PC-3 (cell line): Measurements from ENCODE around the gene SEC14L6. TPM values are rescaled to one million over a fixed set of nuclear protein-coding genes. Genes with fewer than 3 reads are reported as not detected.

Experiments
- ATAC-seq: fragments of 200-7000 bp; cut with Tn5 transposase; 2 replicates; pipeline ENCODE4 v1.9.1; 2020; ENCODE audit warnings: mild to moderate bottlenecking, moderate library complexity
- BruUV-seq: library from RNA; stranded (reverse); fragments of 400-500 nt; replicated peaks from 2 replicates; lab custom pipeline; 2021; lab: Mats Ljungman, UMichigan
- CTCF ChIA-PET: fragments of 300-600 bp; sonication (Branson Sonifier 250); formaldehyde crosslinking; loops from one replicate; lab custom pipeline; 2022; ENCODE audit warnings: antibody characterized with exemption; lab: Charles Lee
- POLR2A ChIA-PET: fragments of 300-600 bp; sonication (Branson Sonifier 250); formaldehyde crosslinking; loops from one replicate; lab custom pipeline; 2022; ENCODE audit warnings: antibody characterized with exemption; ENCODE audit not compliant: unreplicated experiment; lab: Charles Lee
- DNase-seq: peaks from one replicate; pipeline ENCODE4 v3.0.0-alpha.2; 2015
- H2AFZ ChIP-seq: fragments of 300-600 bp; sonication (generic); 2 replicates; pipeline ENCODE4 v1.6.0; 2016; ENCODE audit warnings: antibody characterized with exemption, low read length
- H3F3A ChIP-seq: fragments of 300-600 bp; sonication (generic); one replicate; pipeline ENCODE4 v1.6.0; 2017; ENCODE audit warnings: antibody characterized with exemption, low read length, control low read depth, mild to moderate bottlenecking; ENCODE audit not compliant: unreplicated experiment
- H3K27ac ChIP-seq: fragments of 300-600 bp; sonication (generic); 2 replicates; pipeline ENCODE4 v1.5.1; 2016; ENCODE audit warnings: mild to moderate bottlenecking, low read length
- H3K27me3 ChIP-seq: fragments of 300-600 bp; sonication (generic); 2 replicates; pipeline ENCODE4 v1.6.1; 2016; ENCODE audit warnings: low read length, mixed read lengths
- H3K36me3 ChIP-seq: fragments of 300-600 bp; sonication (generic); 2 replicates; pipeline ENCODE4 v1.6.1; 2016; ENCODE audit warnings: low read depth, mixed run types, low read length, mixed read lengths
- H3K4me1 ChIP-seq: fragments of 300-600 bp; sonication (generic); 2 replicates; pipeline ENCODE4 v1.5.1; 2016; ENCODE audit warnings: low read length; ENCODE audit not compliant: insufficient read depth
- H3K4me2 ChIP-seq: fragments of 300-600 bp; sonication (generic); 2 replicates; pipeline ENCODE4 v1.6.0; 2016; ENCODE audit warnings: low read length
- H3K4me3 ChIP-seq: fragments of 300-600 bp; sonication (generic); 2 replicates; pipeline ENCODE4 v1.5.1; 2016; ENCODE audit warnings: mild to moderate bottlenecking, low read length, mixed read lengths
- H3K79me2 ChIP-seq: fragments of 300-600 bp; sonication (generic); 2 replicates; pipeline ENCODE4 v1.6.1; 2017; ENCODE audit warnings: low read length, mixed read lengths
- H3K9ac ChIP-seq: fragments of 300-600 bp; sonication (generic); 2 replicates; pipeline ENCODE4 v1.6.0; 2016; ENCODE audit warnings: mild to moderate bottlenecking, low read length
- H3K9me2 ChIP-seq: fragments of 300-600 bp; sonication (generic); replicated peaks from 2 replicates; pipeline ENCODE4 v1.6.1; 2016; ENCODE audit warnings: mixed run types, low read length, mixed read lengths
- H3K9me3 ChIP-seq: fragments of 300-600 bp; sonication (generic); 2 replicates; pipeline ENCODE4 v1.6.1; 2016; ENCODE audit warnings: low read length, mixed read lengths
- H4K20me1 ChIP-seq: fragments of 300-600 bp; sonication (generic); 2 replicates; pipeline ENCODE4 v1.6.1; 2016; ENCODE audit warnings: low read length, mixed read lengths
- CTCF ChIP-seq: fragments of 300-600 bp; sonication (generic); conservative IDR thresholded peaks from 2 replicates; pipeline ENCODE4 v1.5.1; 2017; ENCODE audit warnings: antibody characterized with exemption, low read depth, mild to moderate bottlenecking, low read length
- EZH2 ChIP-seq: fragments of 300-600 bp; sonication (generic); IDR thresholded peaks from one replicate; pipeline ENCODE4 v1.6.1; 2017; ENCODE audit warnings: antibody characterized with exemption, mild to moderate bottlenecking, low read length; ENCODE audit not compliant: unreplicated experiment
- EZH2phosphoT487 ChIP-seq: fragments of 300-600 bp; sonication (generic); IDR thresholded peaks from 2 replicates; pipeline ENCODE4 v1.6.1; 2018; ENCODE audit warnings: mild to moderate bottlenecking, antibody characterized with exemption, low read length, borderline replicate concordance
- intact Hi-C: fragments of 100-400 bp; cut with micrococcal nuclease; formaldehyde crosslinking; loops from 2 replicates; pipeline ENCODE4 v1.9.0; 2023
- total RNA-seq: library from RNA; depleted of rRNA; stranded (reverse); fragments of >200 nt; gene quantifications from 2 replicates; pipeline ENCODE4 v1.2.3, GENCODE V29; 2014

The SEC14L6 gene
- total RNA-seq, 1 experiment from 2014 or later, result not detected

DNA sequence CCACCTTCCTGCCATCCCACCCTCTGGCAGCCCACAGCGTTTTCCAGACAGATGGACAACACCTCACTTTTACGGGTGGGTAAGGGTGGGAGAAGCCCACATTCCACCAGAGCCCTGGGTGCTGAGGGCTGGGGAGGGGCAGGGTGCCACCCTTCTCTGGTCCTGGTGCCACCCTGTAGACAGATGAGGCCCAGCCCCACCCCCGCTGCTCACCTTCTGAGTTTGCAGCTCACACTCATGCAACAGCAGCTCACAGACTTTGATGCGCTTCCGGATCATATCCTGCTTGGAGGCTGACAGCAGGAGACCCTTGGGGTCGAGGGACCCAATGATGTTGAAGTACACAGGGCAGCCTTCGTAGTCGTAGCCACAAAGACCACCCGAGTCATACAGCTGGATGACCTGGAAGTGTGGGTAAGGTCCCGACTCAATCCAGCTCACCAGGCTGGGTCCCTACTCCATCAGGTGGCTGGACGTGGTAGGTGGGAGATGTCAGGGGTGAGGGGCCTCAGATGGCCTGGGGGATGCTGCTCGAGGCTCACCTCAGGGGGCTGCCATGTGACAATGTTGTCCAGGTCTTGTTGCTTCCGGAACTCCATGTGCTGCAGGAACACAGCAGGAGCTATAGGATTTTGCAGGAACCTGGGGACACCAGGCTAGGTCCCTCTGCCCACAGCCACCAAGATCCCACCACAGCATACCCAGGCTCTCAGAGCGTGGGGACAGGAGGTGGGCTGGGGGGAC, 51.3 kb downstream of the SEC14L6 start:
- H3K9ac ChIP-seq, result no peak overlapping the region
- no peaks in the 10 kb centered on the region for H3K27me3 ChIP-seq
- H3K9me3 ChIP-seq, result no peaks in the 10 kb centered on the region
- BruUV-seq, result no TSS peak
- H3K9me2 ChIP-seq, result no peaks in the 10 kb centered on the region
- H4K20me1 ChIP-seq, result no peaks in the 10 kb centered on the region
- no peaks in the 10 kb centered on the region for H3F3A ChIP-seq
- POLR2A ChIA-PET, result no interaction called here
- CTCF ChIA-PET, result no interaction called here
- H3K4me3 ChIP-seq, result no peak overlapping the region
- no peaks in the 10 kb centered on the region for H3K4me1 ChIP-seq
- intact Hi-C loops, result no loop called here
- H3K4me2 ChIP-seq, result no peak overlapping the region
- TF ChIP-seq CTCF (no peak), EZH2 (no peak), EZH2phosphoT487 (no peak)
- H3K27ac ChIP-seq, result no peak overlapping the region
- DNase-seq, result no peak
- no peaks in the 10 kb centered on the region for H3K36me3 ChIP-seq
- no peak for ATAC-seq
- H2AFZ ChIP-seq, result no peak overlapping the region
- no peaks in the 10 kb centered on the region for H3K79me2 ChIP-seq

DNA sequence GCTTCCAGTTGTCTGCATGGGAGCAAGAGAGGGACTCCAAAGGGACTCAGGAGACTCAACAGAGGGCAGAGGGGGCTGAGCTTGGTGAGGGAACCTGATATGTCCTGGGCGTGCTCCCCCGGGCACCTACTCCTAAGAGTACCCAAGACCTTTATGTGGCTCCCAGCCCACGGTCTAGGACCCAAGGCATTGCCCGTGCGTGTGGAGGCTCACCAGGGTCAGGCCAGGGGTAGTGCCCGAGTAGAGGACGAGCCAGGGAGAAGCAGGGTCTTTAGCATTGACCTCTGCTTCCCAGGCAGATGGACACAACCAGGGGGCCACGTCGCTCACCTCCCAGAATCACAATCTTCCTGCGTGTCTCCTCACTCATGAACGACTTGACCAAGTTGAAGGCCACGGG, 54.4 kb downstream of the SEC14L6 start:
- Histone ChIP-seq H3K4me3 (no peak overlapping the region), H2AFZ (no peak overlapping the region), H3K36me3 (no peaks in the 10 kb centered on the region), H3K27me3 (no peaks in the 10 kb centered on the region), H3K9ac (no peak overlapping the region), H3K79me2 (no peaks in the 10 kb centered on the region), H3F3A (no peaks in the 10 kb centered on the region), H3K9me2 (no peaks in the 10 kb centered on the region), H3K9me3 (no peaks in the 10 kb centered on the region), H3K4me1 (no peaks in the 10 kb centered on the region), H3K4me2 (no peak overlapping the region), H3K27ac (no peak overlapping the region), H4K20me1 (no peaks in the 10 kb centered on the region)
- intact Hi-C loops, result no loop called here
- CTCF ChIA-PET, result no interaction called here
- no TSS peak for BruUV-seq
- TF ChIP-seq CTCF (no peak), EZH2phosphoT487 (no peak), EZH2 (no peak)
- DNase-seq (no peak), ATAC-seq (no peak)
- POLR2A ChIA-PET, result no interaction called here

DNA sequence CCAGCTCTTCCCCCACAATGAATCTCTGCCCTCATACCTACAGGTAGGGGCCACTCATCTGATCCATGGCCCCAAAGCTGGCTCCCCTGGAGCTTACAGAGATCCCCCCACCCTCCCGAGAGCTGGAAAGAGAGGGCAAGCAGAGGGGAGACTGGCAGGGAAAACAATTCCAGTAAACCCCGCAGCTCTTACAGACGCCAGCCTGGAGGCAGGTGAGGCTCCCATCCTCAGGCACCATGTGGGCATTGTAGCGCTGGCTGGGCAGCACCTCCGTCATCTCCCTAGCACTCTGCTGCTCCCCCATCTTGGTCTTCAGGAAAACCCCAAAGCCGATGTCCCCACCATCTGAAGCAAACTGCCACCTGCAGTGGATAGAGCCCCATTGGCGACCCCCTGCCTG, 55.2 kb downstream of the SEC14L6 start:
- CTCF ChIA-PET, result no interaction called here
- no peaks in the 10 kb centered on the region for H3F3A ChIP-seq
- no peak for ATAC-seq

More for the DNA sequence above, 55.2 kb downstream of the SEC14L6 start:
- no peaks in the 10 kb centered on the region for H3K36me3 ChIP-seq
- no peaks in the 10 kb centered on the region for H3K79me2 ChIP-seq
- no peak for TF ChIP-seq EZH2phosphoT487
- no peak for TF ChIP-seq CTCF
- TF ChIP-seq EZH2, result no peak
- no peak overlapping the region for H3K27ac ChIP-seq
- no peaks in the 10 kb centered on the region for H4K20me1 ChIP-seq
- no peaks in the 10 kb centered on the region for H3K27me3 ChIP-seq
- H3K4me3 ChIP-seq, result no peak overlapping the region
- H3K4me2 ChIP-seq, result no peak overlapping the region
- H3K4me1 ChIP-seq, result no peaks in the 10 kb centered on the region
- H3K9ac ChIP-seq, result no peak overlapping the region
- H3K9me3 ChIP-seq, result no peaks in the 10 kb centered on the region
- intact Hi-C loops, result no loop called here
- no peak for DNase-seq
- BruUV-seq, result no TSS peak
- no peaks in the 10 kb centered on the region for H3K9me2 ChIP-seq
- POLR2A ChIA-PET, result no interaction called here
- H2AFZ ChIP-seq, result no peak overlapping the region
